ENCODE measurements around the gene NMT2.

GRCh38 chr10:15137036-15137359, 31.5 kb downstream of the NMT2 start:
- no peak for TF ChIP-seq POLR2A (IDR thresholded peaks at IDR 0.05)
- no peak for TF ChIP-seq CTCF (IDR thresholded peaks at IDR 0.05)

All from right lobe of liver (tissue), 4 donors.